Common myeloid progenitor, CD34-positive (primary cell): ENCODE data around the gene ABAT.

Source experiments
- CTCF ChIA-PET: fragments of 350-600 bp; sonication (Branson Sonifier 250); formaldehyde crosslinking; loops from one replicate; lab custom pipeline; 2021; ENCODE audit warnings: antibody characterized with exemption; lab: Charles Lee
- POLR2A ChIA-PET: fragments of 350-600 bp; sonication (Branson Sonifier 250); formaldehyde crosslinking; loops from one replicate; lab custom pipeline; 2021; ENCODE audit warnings: antibody characterized with exemption; lab: Charles Lee
- DNase-seq, 3 donors: peaks; one replicate each; pipeline versions ENCODE4 v3.0.0 to v3.0.0-alpha.2; 2013
- H3K27ac ChIP-seq, 2 experiments: 1 replicate in 1 of 2; 2 replicates in 1 of 2; pipeline ENCODE4 v1.7.0; 2013; ENCODE audit warnings: inconsistent platforms in 2 of 2, low read length in 2 of 2, mild to moderate bottlenecking in 2 of 2, low read depth in 1 of 2, moderate library complexity in 1 of 2; ENCODE audit not compliant: severe bottlenecking in 2 of 2, insufficient read depth in 1 of 2, poor library complexity in 1 of 2
- H3K27me3 ChIP-seq, 5 experiments: replicated peaks in 2 of 5; 1 replicate in 3 of 5; 2 replicates in 2 of 5; pipeline versions ENCODE4 v1.6.1 to v1.7.0; 2013; ENCODE audit warnings: low read length in 4 of 5, mild to moderate bottlenecking in 2 of 5, moderate library complexity in 2 of 5, inconsistent platforms in 1 of 5; ENCODE audit not compliant: insufficient read depth in 5 of 5, control insufficient read depth in 4 of 5
- H3K36me3 ChIP-seq, 4 experiments: 1 replicate in 2 of 4; 2 replicates in 2 of 4; pipeline versions ENCODE4 v1.6.1 to v1.7.0; 2013; ENCODE audit warnings: low read length in 3 of 4, control low read depth in 1 of 4, mild to moderate bottlenecking in 1 of 4; ENCODE audit not compliant: control insufficient read depth in 4 of 4, insufficient read depth in 4 of 4
- H3K4me1 ChIP-seq, 4 experiments: 1 replicate in 3 of 4; 2 replicates in 1 of 4; pipeline versions ENCODE4 v1.6.1 to v1.7.1; 2013; ENCODE audit warnings: low read length in 3 of 4, mild to moderate bottlenecking in 3 of 4, control low read depth in 1 of 4, inconsistent platforms in 1 of 4, moderate library complexity in 1 of 4; ENCODE audit not compliant: control insufficient read depth in 4 of 4, insufficient read depth in 4 of 4; ENCODE audit errors: control extremely low read depth in 1 of 4
- H3K4me3 ChIP-seq, 7 experiments: 1 replicate in 4 of 7; 2 replicates in 3 of 7; pipeline versions ENCODE4 v1.5.1 to v1.7.0; 2013; ENCODE audit warnings: mild to moderate bottlenecking in 7 of 7, low read length in 6 of 7, moderate library complexity in 6 of 7, inconsistent platforms in 2 of 7, low read depth in 2 of 7, control low read depth in 1 of 7; ENCODE audit not compliant: insufficient read depth in 4 of 7, control insufficient read depth in 1 of 7; ENCODE audit errors: extremely low read depth in 1 of 7
- H3K9me3 ChIP-seq, 5 experiments: 1 replicate in 4 of 5; 2 replicates in 1 of 5; pipeline versions ENCODE4 v1.6.1 to v1.7.1; 2013; ENCODE audit warnings: low read length in 4 of 5, mild to moderate bottlenecking in 2 of 5, inconsistent platforms in 1 of 5, low read depth in 1 of 5, moderate library complexity in 1 of 5; ENCODE audit not compliant: control insufficient read depth in 4 of 5, insufficient read depth in 2 of 5; ENCODE audit errors: control extremely low read depth in 1 of 5
- WGBS: methylation state at CpG from one replicate; pipeline ENCODE4 v1.1.5; 2013; ENCODE audit not compliant: insufficient coverage; 5-methylcytosine and 5-hydroxymethylcytosine counted together

ABAT gene

GRCh38 chr16:8661703-8662102, 12.7 kb upstream of the ABAT start:
- WGBS = 95% methylated on average over 3 of the region's 5 CpGs
- no peak for DNase-seq
- no peaks in the 10 kb centered on the region for H3K4me1 ChIP-seq
- ChIA-PET CTCF (interaction anchor here (0.8 to 13.1 kb wide), 6 partner anchors 122 to 221 kb away, joined by 3 to 85 read pairs (median 3); partner anchors contain the start of genes LITAFD, PMM2 and TMEM186), POLR2A (no interaction called here)
- H3K9me3 ChIP-seq = no peaks in the 10 kb centered on the region
- H3K4me3 ChIP-seq = no peak overlapping the region
- H3K36me3 ChIP-seq = peaks cover 0 to 11% (median 0%) of the 10 kb centered on the region in 4 experiments
- H3K27ac ChIP-seq = no peak overlapping the region
- no peaks in the 10 kb centered on the region for H3K27me3 ChIP-seq

DNA sequence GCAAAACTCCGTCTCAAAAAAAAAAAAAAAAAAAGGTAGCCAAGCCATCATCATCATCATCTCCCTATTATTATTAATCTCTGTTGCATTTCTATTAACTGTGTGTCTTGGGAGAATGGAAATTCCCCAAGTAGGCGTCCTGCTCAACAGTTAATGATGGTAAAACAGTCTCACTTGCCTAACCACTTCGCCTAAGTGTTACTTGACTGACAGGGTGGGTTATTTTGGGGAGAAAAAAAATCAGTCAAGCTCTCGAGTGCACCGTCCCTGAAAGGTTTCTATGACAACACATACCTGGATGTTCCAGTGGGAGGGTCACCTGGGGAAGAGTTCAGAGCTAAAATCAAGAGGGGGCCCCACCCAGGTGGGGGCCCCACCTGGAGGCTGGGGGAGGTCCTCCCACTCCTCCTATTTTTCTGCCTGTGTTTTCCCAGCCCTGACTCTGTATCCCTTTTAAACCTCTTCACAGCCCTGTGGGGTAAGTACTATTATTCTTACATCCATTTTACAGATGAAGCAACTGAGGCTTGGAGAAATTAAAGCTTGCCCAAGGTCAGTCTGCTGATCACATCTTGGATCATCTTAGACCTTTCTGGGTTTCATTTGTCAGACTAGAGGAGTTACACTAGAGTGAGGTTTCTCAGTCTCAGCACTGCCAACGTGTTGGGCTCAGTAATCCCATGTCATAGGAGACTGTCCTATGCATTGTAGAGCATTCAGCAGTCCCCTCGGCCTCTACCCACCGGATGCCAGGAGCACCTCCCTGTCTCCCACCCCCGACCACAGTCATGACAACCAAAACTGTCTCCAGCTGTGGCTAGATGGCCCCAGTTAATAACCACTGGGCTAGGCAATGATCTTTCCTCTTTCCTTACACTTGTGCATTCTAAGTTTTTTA, 11.0 kb upstream of the ABAT start:
- H3K27ac ChIP-seq = no peak overlapping the region
- H3K4me1 ChIP-seq = no peaks in the 10 kb centered on the region
- H3K27me3 ChIP-seq = no peaks in the 10 kb centered on the region
- WGBS = 85% methylated on average over 6 of the region's 9 CpGs
- no peaks in the 10 kb centered on the region for H3K9me3 ChIP-seq
- DNase-seq = no peak
- ChIA-PET CTCF (interaction anchor here (0.9 to 13.1 kb wide), 3 partner anchors 20 to 219 kb away, joined by 3 to 85 read pairs (median 3); partner anchors contain the start of gene LITAFD), POLR2A (no interaction called here)
- H3K36me3 ChIP-seq = peaks cover 0 to 18% (median 0%) of the 10 kb centered on the region in 4 experiments
- no peak overlapping the region for H3K4me3 ChIP-seq

DNA sequence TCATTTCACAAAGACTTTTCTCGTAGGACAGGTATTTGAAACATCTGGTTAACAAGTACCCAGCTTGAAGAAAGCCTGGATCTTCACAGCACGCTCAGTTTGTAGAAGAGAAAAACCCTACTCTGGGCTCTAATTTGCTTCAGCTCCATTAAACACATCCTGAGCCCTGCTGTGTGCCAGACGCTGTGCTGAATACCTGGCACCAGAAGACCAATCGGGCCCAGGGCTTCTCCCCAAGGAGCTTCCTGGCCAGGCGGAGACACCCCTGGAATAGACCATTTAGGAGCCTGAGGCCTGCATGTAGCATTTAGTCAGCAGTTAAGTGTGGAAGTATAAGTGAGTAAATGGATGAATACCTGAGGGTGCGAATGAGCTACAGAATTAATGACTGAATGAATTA, 8.9 kb upstream of the ABAT start:
- POLR2A ChIA-PET = interaction anchor here (0.6 kb wide), 1 partner anchor 420 kb away, joined by 4 read pairs; no protein-coding TSS in a partner anchor
- peaks cover 0 to 18% (median 0%) of the 10 kb centered on the region in 4 experiments for H3K36me3 ChIP-seq
- H3K9me3 ChIP-seq = no peaks in the 10 kb centered on the region
- no peak overlapping the region for H3K4me3 ChIP-seq
- CTCF ChIA-PET = interaction anchor here (1.0 to 13.1 kb wide), 5 partner anchors 11 to 323 kb away, joined by 3 to 85 read pairs (median 4); partner anchors contain the start of gene LITAFD
- no peaks in the 10 kb centered on the region for H3K27me3 ChIP-seq
- 94% methylated on average over 6 of the region's 6 CpGs for WGBS
- no peak overlapping the region for H3K27ac ChIP-seq
- DNase-seq = no peak
- H3K4me1 ChIP-seq = no peaks in the 10 kb centered on the region

GRCh38 chr16:8667492-8667891, 6.9 kb upstream of the ABAT start:
- no peaks in the 10 kb centered on the region for H3K9me3 ChIP-seq
- ChIA-PET POLR2A (no interaction called here), CTCF (interaction anchor here (0.8 to 13.1 kb wide), 8 partner anchors 9 to 268 kb away, joined by 3 to 85 read pairs (median 4); partner anchors contain the start of gene LITAFD)
- H3K27ac ChIP-seq = no peak overlapping the region
- H3K4me3 ChIP-seq = no peak overlapping the region
- peaks cover 0 to 18% (median 0%) of the 10 kb centered on the region in 4 experiments for H3K36me3 ChIP-seq
- no peaks in the 10 kb centered on the region for H3K27me3 ChIP-seq
- whole genome bisulfite sequencing = 95% methylated on average over 2 of the region's 3 CpGs
- H3K4me1 ChIP-seq = no peaks in the 10 kb centered on the region
- DNase-seq = no peak

DNA sequence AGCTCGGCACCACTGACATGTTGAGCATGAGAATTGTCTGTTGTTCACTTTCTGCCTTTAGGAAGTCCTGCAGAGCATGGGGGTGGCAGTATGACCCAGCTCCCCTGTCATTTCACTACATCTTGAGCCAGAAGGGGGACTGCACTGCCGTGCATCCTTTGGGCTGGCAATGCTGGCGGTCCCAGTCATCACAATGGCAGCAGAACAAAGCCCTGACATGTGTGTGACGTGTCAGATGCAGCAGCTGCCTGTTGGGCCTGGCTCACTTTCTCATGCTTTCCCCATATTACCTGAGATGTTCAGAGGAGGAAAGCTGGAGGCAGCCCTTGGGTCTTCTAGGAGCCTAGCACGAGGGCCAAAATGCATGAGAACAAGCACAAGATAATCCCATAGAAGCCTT, 6.3 kb upstream of the ABAT start:
- ChIA-PET CTCF (interaction anchor here (0.8 to 13.1 kb wide), 8 partner anchors 8 to 268 kb away, joined by 3 to 85 read pairs (median 4); partner anchors contain the start of gene LITAFD), POLR2A (no interaction called here)
- 100% methylated on average over 4 of the region's 5 CpGs for WGBS
- no peak overlapping the region for H3K27ac ChIP-seq
- DNase-seq = no peak
- no peaks in the 10 kb centered on the region for H3K4me1 ChIP-seq
- H3K27me3 ChIP-seq = no peaks in the 10 kb centered on the region
- peaks cover 0 to 18% (median 0%) of the 10 kb centered on the region in 4 experiments for H3K36me3 ChIP-seq
- H3K4me3 ChIP-seq = no peak overlapping the region
- no peaks in the 10 kb centered on the region for H3K9me3 ChIP-seq

DNA sequence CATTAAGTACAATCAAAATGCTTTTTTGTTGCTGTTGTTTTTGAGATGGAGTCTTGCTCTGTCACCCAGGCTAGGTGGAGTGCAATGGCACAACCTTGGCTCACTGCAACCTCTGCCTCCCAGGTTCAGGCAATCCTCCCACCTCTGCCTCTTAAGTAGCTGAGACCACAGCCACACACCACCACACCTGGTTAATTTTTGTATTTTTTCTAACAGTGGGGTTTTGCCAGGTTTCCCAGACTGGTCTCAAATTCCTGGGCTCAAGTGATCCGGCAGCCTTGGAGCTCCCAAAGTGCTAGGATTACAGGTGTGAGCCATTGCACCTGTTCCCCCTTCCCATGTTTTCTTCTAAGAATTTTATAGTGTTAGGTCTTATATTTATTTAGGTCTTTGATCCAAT, 4.9 kb upstream of the ABAT start:
- H3K9me3 ChIP-seq = no peaks in the 10 kb centered on the region
- POLR2A ChIA-PET = no interaction called here
- CTCF ChIA-PET = interaction anchor here (2.7 to 13.1 kb wide), 2 partner anchors 12 to 213 kb away, joined by 8 to 85 read pairs; partner anchors contain the start of gene LITAFD
- H3K4me3 ChIP-seq = no peak overlapping the region
- no peaks in the 10 kb centered on the region for H3K27me3 ChIP-seq
- DNase-seq = no peak
- no peak overlapping the region for H3K27ac ChIP-seq
- H3K4me1 ChIP-seq = peaks cover 0 to 7% (median 5%) of the 10 kb centered on the region in 4 experiments
- no CpG with 5 or more reads among the region's 1 CpG for WGBS
- H3K36me3 ChIP-seq = peaks cover 0 to 17% (median 0%) of the 10 kb centered on the region in 4 experiments
